HG03571 (cell line): ENCODE measurements around the gene DGCR8.

ENCODE experiments used
- ATAC-seq: cut with Tn5 transposase; IDR thresholded peaks from one replicate; pipeline ENCODE4 v1.9.1; 2021; ENCODE audit not compliant: unreplicated experiment

DGCR8 gene

DNA sequence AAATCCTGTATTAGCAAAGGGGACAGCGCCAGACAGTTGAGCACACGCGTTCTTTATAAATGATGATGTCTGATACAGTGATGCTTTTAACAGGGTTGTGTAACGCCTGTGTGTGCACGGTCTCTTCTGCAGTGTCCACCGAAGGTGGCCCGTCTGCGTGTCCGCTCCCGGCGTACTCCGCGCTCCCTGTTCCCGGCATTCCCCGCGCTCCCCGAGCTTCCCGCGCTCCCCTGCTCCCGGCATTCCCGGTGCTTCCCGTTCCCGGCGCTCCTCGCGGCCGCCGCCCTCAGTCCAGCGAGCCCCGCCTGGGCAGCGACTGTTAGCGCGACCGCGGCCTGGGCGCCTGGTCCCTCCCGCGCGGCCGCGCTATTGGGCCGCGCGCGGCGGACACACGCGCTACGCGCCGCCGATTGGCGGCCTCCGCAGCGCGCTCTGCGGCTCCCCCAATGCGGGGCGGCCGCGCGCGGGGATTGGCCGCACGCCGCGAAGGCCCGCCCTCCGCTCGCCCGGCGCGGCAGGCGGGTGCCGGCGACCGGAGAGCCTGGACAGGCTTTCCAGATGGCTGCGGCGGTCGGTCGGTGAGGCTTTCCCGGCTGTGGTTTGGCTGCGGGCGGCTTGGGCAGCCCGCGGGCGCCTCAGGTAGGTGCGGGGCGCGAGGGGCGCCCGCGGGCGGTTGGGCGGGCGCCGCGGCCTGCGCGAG, at the start of gene DGCR8:
Gene DGCR8, plus strand, starts transcription at position 497 of the 700 bp plus-strand sequence. CDS start 5,723 bp downstream, outside the sequence.
- peak; percentile 79 for ATAC-seq

DNA sequence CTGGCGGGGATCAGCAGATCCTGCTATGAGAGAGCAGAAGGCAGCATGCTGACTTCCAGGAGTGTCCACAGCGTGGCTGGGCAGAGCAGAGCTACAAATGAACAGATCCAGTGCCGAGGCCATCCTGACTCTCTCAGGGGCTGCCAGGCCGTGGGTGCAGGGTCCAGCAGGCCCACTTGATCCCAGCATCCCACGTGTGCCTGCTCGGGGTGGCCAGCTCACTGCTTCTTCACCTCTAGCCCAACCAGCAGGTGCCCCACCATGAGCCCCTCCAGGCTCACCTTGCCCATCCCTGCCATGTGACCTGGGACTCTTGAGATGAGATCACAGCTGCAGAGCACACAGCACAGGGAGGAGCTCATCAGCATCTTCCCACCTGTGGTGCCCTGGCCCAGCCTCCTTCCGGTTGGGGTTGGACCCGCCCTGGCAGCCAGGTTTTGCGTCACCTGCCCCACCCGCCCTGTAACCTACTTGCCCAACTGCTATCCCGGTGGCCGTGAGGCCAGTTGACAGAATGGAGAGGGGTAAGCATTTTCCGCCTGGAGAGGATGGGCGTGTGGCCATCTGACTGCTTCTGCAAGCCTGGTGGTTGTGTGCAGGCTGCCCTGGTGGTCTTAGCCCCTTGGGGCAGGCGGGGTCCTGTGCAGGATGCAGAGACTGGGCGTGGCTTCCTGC, 48.2 kb upstream of the DGCR8 start:
- ATAC-seq = no peak

GRCh38 chr22:20032407-20032991, 47.5 kb upstream of the DGCR8 start:
- no peak for ATAC-seq

- no peak for ATAC-seq
Observed at GRCh38 chr22:20033045-20033706, 46.9 kb upstream of the DGCR8 start.

GRCh38 chr22:20034143-20034542, 45.9 kb upstream of the DGCR8 start:
- no peak for ATAC-seq

- ATAC-seq = no peak
Observed at GRCh38 chr22:20035375-20036083, 44.5 kb upstream of the DGCR8 start.

GRCh38 chr22:20036084-20036482, 44.0 kb upstream of the DGCR8 start:
- ATAC-seq = no peak

DNA sequence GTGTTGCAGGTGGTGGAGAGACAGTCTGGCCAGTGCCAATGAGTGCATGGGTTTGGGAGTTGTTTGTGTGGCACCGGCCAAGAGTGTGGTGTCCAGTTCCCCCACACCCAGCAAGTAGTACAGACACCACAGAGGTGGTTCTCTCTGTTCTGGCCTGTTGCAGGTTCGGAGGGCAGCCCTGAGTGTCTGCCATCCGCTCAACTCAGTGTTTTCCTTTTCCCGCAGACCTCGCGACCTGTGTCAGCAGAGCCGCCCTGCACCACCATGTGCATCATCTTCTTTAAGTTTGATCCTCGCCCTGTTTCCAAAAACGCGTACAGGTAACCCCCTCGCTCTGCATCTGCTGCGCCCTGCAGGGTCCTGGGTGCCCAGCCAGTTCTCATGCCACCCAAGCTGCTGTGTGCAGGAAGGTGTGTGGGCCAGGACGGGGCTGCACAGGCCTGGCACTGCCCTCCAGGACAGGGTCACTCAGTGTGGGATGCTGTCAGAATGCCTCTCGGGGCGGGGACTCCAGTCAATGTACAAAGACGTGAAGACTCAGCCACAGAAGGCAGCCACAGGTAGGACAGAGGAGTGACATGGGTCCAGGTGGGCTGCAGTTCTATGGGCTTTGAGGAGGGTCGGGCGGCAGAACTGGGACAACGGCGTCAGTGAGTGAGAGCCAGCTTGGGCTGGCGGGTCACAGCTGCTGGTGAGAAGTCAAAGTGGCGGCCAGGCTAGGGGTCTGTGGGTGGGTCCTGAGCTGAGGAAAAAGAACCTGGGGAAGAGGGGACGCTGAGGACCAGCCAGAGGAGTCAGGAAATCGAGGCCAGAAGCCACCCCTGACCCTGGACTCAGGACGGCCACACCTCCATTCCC, 43.3 kb upstream of the DGCR8 start:
- no peak for ATAC-seq

GRCh38 chr22:20037419-20037818, 42.6 kb upstream of the DGCR8 start:
- no peak for ATAC-seq

DNA sequence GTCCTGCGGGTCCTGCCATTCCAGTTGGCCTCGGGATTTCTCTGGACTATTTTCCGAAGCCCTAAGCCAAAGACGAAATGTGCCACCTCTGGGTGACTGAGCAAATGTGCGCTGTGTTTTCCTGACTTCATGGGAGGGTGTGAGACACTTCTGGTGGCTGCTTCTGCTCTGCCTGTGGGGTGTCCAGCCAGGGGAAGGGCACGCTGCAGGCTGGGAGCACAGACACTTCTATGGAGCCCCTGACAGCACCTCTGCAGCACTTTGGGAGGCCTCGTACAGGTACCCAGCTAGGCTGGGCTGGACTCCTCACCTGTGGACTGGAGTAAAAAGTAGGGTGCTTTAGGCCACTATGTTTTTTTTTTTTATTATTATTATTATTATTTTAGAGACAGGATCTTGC, 41.5 kb upstream of the DGCR8 start:
- ATAC-seq = no peak

DNA sequence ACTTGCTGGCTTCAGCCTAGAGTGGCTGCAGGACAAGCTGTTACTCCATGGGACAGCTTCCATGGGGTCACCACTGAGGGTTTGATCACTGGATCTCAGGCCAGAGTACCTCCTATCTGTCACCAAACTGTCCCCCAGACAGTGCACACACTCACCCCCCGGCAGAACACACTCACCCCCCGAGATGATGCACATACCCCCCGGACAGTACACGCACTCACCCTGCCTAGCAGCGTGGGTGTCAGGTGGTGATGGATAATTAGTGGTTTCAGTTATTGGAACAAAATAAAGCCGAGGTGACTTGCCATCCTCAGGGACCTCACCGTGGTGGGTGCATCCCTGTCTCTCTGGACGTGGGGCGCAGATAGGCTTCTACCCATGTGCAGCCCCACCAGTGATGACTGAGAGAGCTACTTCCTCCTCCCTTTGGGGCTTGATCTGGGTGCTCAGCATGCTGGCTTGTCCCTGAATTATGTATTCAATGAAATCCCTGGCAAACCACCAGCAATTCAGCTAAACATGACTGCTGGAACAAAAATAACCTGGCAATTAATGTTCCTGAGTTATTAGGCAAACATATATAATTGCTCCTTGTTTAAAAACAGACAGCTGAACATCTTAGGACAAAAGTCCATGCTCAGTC, 40.2 kb upstream of the DGCR8 start:
- ATAC-seq = no peak

DNA sequence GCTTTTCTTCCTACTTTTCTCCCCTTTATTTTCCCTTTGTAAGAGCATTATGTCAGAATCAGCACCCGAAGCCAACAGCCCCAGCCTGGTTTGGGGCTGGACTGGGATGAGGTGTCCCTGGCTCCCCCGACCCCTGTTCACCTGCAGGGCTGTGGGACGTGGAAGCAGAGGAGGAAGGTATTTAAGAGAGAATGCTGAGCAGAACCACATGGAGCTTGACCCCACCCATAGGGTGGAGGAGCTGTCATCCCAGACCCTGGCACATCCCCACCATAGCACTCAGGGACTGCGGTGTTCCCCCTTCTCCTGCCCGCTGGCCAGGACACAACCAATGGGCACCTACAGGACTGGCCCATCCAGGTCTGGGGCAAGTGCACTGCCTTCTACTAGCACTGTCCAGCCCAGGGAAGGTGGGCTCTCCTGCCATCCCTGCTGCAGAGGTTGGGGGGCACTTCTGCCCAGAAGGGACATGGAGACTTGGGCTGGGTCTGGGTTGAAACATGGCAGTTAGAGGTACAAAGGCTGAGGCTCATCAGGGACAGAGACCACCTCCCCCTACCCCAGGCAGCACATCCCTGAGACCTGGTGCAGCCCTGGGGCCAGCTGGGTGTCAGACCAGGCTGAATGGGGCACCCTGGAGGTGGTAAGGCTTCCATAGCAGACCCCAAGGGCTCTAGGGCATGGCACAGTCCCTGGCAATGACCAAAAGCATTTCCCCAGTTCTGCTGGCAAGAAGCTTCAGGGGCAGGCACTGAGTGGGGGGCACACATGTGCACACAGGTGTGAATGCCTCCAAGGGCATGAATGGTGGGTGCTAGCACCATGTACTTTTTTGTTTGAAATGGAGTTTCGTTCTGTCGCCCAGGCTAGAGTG, 39.5 kb upstream of the DGCR8 start:
- ATAC-seq = no peak

- ATAC-seq = no peak
Observed at GRCh38 chr22:20043057-20043996, 36.7 kb upstream of the DGCR8 start.

DNA sequence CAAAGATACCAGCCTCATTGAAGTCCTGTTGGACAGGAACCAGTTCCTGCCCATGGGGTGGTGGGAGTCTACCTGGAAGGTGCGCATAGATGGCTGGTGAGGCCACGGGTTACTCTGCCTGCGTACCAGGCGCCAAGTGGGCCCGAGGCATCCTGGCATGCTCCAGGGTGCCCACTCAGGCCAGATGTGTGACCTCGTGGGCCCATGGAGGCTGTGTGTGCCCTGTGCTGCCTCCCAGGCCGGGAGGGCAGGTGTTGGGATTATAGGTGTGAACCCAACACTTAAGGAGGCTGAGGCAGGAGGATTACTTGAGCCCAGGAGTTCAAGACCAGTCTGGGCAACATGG, 36.1 kb upstream of the DGCR8 start:
- no peak for ATAC-seq

GRCh38 chr22:20044495-20045151, 35.4 kb upstream of the DGCR8 start:
- no peak for ATAC-seq

DNA sequence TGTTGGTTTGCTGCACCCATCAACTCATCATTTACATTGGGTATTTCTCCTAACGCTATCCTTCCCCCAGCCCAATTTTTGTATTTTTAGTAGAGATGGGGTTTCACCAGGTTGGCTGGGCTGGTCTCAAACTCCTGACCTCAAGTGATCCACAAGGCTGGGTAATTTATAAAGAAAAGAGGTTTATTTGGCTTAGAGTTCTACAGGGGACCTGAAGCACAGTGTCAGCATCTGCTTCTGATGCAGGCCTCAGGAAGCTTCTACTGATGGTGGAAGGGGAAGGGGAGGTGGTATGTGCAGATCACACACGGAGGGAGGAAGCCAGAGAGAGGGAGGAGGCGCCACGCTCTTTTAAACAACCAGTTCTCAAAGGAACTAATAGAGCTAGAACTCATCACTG, 33.3 kb upstream of the DGCR8 start:
- no peak for ATAC-seq

GRCh38 chr22:20051927-20052308, 28.1 kb upstream of the DGCR8 start:
- ATAC-seq = no peak
